GM23338 (cell line): ENCODE data around the gene HMCN2. TPM values are rescaled to one million over a fixed set of nuclear protein-coding genes. Genes with fewer than 3 reads are reported as not detected.

Source experiments
- ATAC-seq: fragments of 200-7000 bp; cut with Tn5 transposase; 3 replicates; pipeline ENCODE4 v1.9.1; 2020
- DNase-seq: peaks from one replicate; pipeline ENCODE4 v3.0.0-alpha.2; 2015; ENCODE audit warnings: low spot score
- H2AFZ ChIP-seq: fragments of 200-600 bp; sonication (generic); 2 replicates; pipeline ENCODE4 v1.8.0; 2016; ENCODE audit warnings: antibody characterized with exemption, mild to moderate bottlenecking, moderate library complexity
- H3F3A ChIP-seq: fragments of 200-600 bp; sonication (generic); replicated peaks from 2 replicates; pipeline ENCODE4 v1.8.0; 2017; ENCODE audit warnings: antibody characterized with exemption, mixed run types, low read depth
- H3K27ac ChIP-seq: fragments of 200-600 bp; sonication (generic); 2 replicates; pipeline ENCODE4 v1.6.1; 2016; ENCODE audit warnings: low read depth
- H3K27me3 ChIP-seq: fragments of 200-600 bp; sonication (generic); 2 replicates; pipeline ENCODE4 v1.8.0; 2016; ENCODE audit warnings: mild to moderate bottlenecking, mixed run types, moderate library complexity; ENCODE audit not compliant: insufficient read depth
- H3K36me3 ChIP-seq: fragments of 200-600 bp; sonication (generic); 2 replicates; pipeline ENCODE4 v1.8.0; 2016; ENCODE audit warnings: mild to moderate bottlenecking; ENCODE audit not compliant: insufficient read depth
- H3K4me1 ChIP-seq: fragments of 200-600 bp; sonication (generic); 2 replicates; pipeline ENCODE4 v1.8.0; 2016; ENCODE audit warnings: mild to moderate bottlenecking, moderate library complexity; ENCODE audit not compliant: insufficient read depth
- H3K4me2 ChIP-seq: fragments of 200-600 bp; sonication (generic); 2 replicates; pipeline ENCODE4 v1.7.1; 2017; ENCODE audit warnings: mixed run types
- H3K4me3 ChIP-seq: fragments of 200-600 bp; sonication (generic); 2 replicates; pipeline ENCODE4 v1.6.1; 2016; ENCODE audit warnings: mixed run types
- H3K79me2 ChIP-seq: fragments of 200-600 bp; sonication (generic); replicated peaks from 2 replicates; pipeline ENCODE4 v1.8.0; 2017; ENCODE audit warnings: mild to moderate bottlenecking; ENCODE audit not compliant: insufficient read depth
- H3K9me2 ChIP-seq: fragments of 200-600 bp; sonication (generic); 2 replicates; pipeline ENCODE4 v1.8.0; 2017; ENCODE audit not compliant: insufficient read depth
- H4K20me1 ChIP-seq: fragments of 200-600 bp; sonication (generic); replicated peaks from 2 replicates; pipeline ENCODE4 v1.8.0; 2017; ENCODE audit warnings: mild to moderate bottlenecking; ENCODE audit not compliant: insufficient read depth
- H3K27ac Mint-ChIP-seq: 2 replicates; pipeline ENCODE4 v1.8.0; 2020; ENCODE audit warnings: inconsistent platforms, mild to moderate bottlenecking, moderate library complexity, mixed read lengths
- H3K27me3 Mint-ChIP-seq: 3 replicates; pipeline ENCODE4 v1.8.0; 2022; ENCODE audit warnings: low read depth, mild to moderate bottlenecking, moderate library complexity, mixed read lengths, inconsistent platforms; ENCODE audit not compliant: insufficient read depth, poor library complexity
- H3K36me3 Mint-ChIP-seq: 3 replicates; pipeline ENCODE4 v1.8.0; 2021; ENCODE audit warnings: low read depth, mild to moderate bottlenecking, inconsistent platforms, moderate library complexity, mixed read lengths
- H3K4me1 Mint-ChIP-seq: 3 replicates; pipeline ENCODE4 v1.8.0; 2020; ENCODE audit warnings: mild to moderate bottlenecking, inconsistent platforms, mixed read lengths
- H3K4me3 Mint-ChIP-seq: 3 replicates; pipeline ENCODE4 v1.8.0; 2021; ENCODE audit warnings: moderate library complexity, mild to moderate bottlenecking, inconsistent platforms, mixed read lengths
- H3K9me3 Mint-ChIP-seq: 3 replicates; pipeline ENCODE4 v1.8.0; 2020; ENCODE audit warnings: moderate library complexity, mild to moderate bottlenecking, inconsistent platforms, mixed read lengths
- CREB1 ChIP-seq: fragments of 250-450 bp; sonication (Bioruptor Pico); IDR thresholded peaks from 2 replicates; pipeline ENCODE4 v1.5.0; 2020; ENCODE audit warnings: low read depth, mild to moderate bottlenecking, moderate library complexity
- CTCF ChIP-seq, 2 experiments: fragments of 200-600 bp in 1 of 2; sonication (generic) in 1 of 2; conservative IDR thresholded peaks; 2 replicates each; pipeline versions ENCODE4 v1.5.1 to v1.6.1; 2016 to 2017; ENCODE audit warnings: antibody characterized with exemption in 2 of 2, low read depth in 2 of 2, mild to moderate bottlenecking in 2 of 2, moderate library complexity in 1 of 2
- EZH2 ChIP-seq: fragments of 200-600 bp; sonication (generic); IDR thresholded peaks from one replicate; pipeline ENCODE4 v1.8.0; 2017; ENCODE audit warnings: antibody characterized with exemption, mild to moderate bottlenecking, low read depth; ENCODE audit not compliant: unreplicated experiment
- EZH2phosphoT487 ChIP-seq: fragments of 200-600 bp; sonication (generic); IDR thresholded peaks from one replicate; pipeline ENCODE4 v1.8.1; 2018; ENCODE audit warnings: antibody characterized with exemption; ENCODE audit not compliant: unreplicated experiment
- JUNB ChIP-seq: IDR thresholded peaks from one replicate; pipeline ENCODE4 v1.6.1; 2016; ENCODE audit warnings: antibody characterized with exemption; ENCODE audit not compliant: unreplicated experiment
- POLR2AphosphoS5 ChIP-seq: IDR thresholded peaks from 2 replicates; pipeline ENCODE4 v1.6.1; 2016; ENCODE audit warnings: antibody characterized with exemption, low read depth
- REST ChIP-seq: IDR thresholded peaks from one replicate; pipeline ENCODE4 v1.6.1; 2018; ENCODE audit warnings: antibody characterized with exemption; ENCODE audit not compliant: unreplicated experiment
- STAT1 ChIP-seq: IDR thresholded peaks from one replicate; pipeline ENCODE4 v1.6.1; 2016; ENCODE audit warnings: antibody characterized with exemption; ENCODE audit not compliant: unreplicated experiment
- ZNF114 ChIP-seq: fragments of 250-450 bp; sonication (Bioruptor Pico); IDR thresholded peaks from 2 replicates; pipeline ENCODE4 v1.5.0; 2020; ENCODE audit warnings: mild to moderate bottlenecking, moderate library complexity
- ZNF331 ChIP-seq: fragments of 250-450 bp; sonication (Bioruptor Pico); IDR thresholded peaks from 2 replicates; pipeline ENCODE4 v1.5.0; 2020; ENCODE audit warnings: low read depth, mild to moderate bottlenecking, moderate library complexity
- ZNF462 ChIP-seq: fragments of 250-450 bp; sonication (Bioruptor Pico); IDR thresholded peaks from 2 replicates; pipeline ENCODE4 v1.5.0; 2020; ENCODE audit warnings: mild to moderate bottlenecking, moderate library complexity
- polyA plus RNA-seq: library from polyadenylated mRNA; unstranded; fragments of >200 nt; fragmentation: Nextera tagmentation; extraction: Ambion mirVana; gene quantifications from 2 replicates; pipeline ENCODE4 v1.2.1, GENCODE V29; 2016
- total RNA-seq: library from RNA; depleted of rRNA; stranded (reverse); fragments of >200 nt; shearing (Covaris generic); gene quantifications from 2 replicates; pipeline ENCODE4 v1.2.3, GENCODE V29; 2014

Gene HMCN2
- total and polyA plus RNA-seq, 2 experiments from 2014 or later, result 1.3 to 4.7 TPM

GRCh38 chr9:130381660-130382059 is 116.1 kb downstream of the HMCN2 start:
- Histone ChIP-seq H3K79me2 (no peaks in the 10 kb centered on the region), H3K36me3 (no peaks in the 10 kb centered on the region), H3K4me1 (no peaks in the 10 kb centered on the region), H3K4me3 (no peak overlapping the region), H3F3A (no peaks in the 10 kb centered on the region), H3K9me2 (no peaks in the 10 kb centered on the region), H3K27ac (no peak overlapping the region), H3K27me3 (no peaks in the 10 kb centered on the region), H3K4me2 (no peak overlapping the region), H4K20me1 (no peaks in the 10 kb centered on the region), H2AFZ (no peak overlapping the region)
- Mint-ChIP-seq H3K27me3 (peaks cover 3% of the 10 kb centered on the region), H3K27ac (no peak overlapping the region), H3K36me3 (no peaks in the 10 kb centered on the region), H3K4me3 (no peak overlapping the region), H3K9me3 (no peaks in the 10 kb centered on the region), H3K4me1 (no peaks in the 10 kb centered on the region)
- TF ChIP-seq REST, result no peak
- TF ChIP-seq EZH2, result no peak
- no peak for TF ChIP-seq CREB1 (CRISPR knock-in tag)
- TF ChIP-seq JUNB, result no peak
- no peak for ATAC-seq
- DNase-seq, result no peak

DNA sequence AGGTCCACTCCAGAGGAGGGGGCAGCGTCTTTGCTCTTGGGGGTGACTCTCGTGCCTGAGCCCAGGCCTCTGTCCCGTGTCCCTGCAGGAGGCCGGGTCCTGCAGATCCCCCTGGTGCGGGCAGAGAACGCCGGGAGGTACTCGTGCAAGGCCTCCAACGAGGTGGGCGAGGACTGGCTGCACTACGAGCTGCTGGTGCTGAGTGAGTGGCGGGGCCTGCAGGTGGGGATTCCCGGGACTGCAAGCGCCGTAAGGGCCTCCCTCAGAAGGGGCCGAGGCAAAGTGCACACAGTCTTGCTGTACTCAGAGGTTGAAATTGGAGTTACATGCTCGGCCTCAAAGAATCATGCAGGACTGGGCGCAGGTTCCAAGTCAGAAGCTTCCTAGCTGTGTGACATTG is 116.5 kb downstream of the HMCN2 start:
- H3K36me3 Mint-ChIP-seq, result no peaks in the 10 kb centered on the region
- H4K20me1 ChIP-seq, result no peaks in the 10 kb centered on the region
- TF ChIP-seq ZNF331 (CRISPR knock-in tag), result no peak
- no peak for TF ChIP-seq STAT1
- no peak for TF ChIP-seq CREB1 (CRISPR knock-in tag)
- no peak for TF ChIP-seq POLR2AphosphoS5
- TF ChIP-seq ZNF114, result no peak
- no peak for TF ChIP-seq EZH2phosphoT487
- no peak for TF ChIP-seq CTCF (conservative IDR thresholded peaks at IDR 0.05; ENCODE audit: low read depth in 2 of 2)
- TF ChIP-seq ZNF462, result no peak
- no peak for TF ChIP-seq EZH2
- H3K9me2 ChIP-seq, result no peaks in the 10 kb centered on the region
- H3K9me3 Mint-ChIP-seq, result no peaks in the 10 kb centered on the region
- no peaks in the 10 kb centered on the region for H3K79me2 ChIP-seq
- no peak overlapping the region for H3K4me3 Mint-ChIP-seq
- no peaks in the 10 kb centered on the region for H3K4me1 ChIP-seq
- peak; percentile 75 for ATAC-seq
- H3K27me3 ChIP-seq, result no peaks in the 10 kb centered on the region
- peaks cover 3% of the 10 kb centered on the region for H3K27me3 Mint-ChIP-seq
- H3F3A ChIP-seq, result no peaks in the 10 kb centered on the region
- H3K4me3 ChIP-seq, result no peak overlapping the region
- no peak overlapping the region for H3K27ac ChIP-seq
- no peak overlapping the region for H2AFZ ChIP-seq
- no peaks in the 10 kb centered on the region for H3K4me1 Mint-ChIP-seq
- peak; percentile 46 for DNase-seq
- H3K4me2 ChIP-seq, result no peak overlapping the region
- no peaks in the 10 kb centered on the region for H3K36me3 ChIP-seq
- no peak overlapping the region for H3K27ac Mint-ChIP-seq
